ENCODE data around the gene MED12L.

MED12L gene

GRCh38 chr3:151423091-151423490, 337.6 kb downstream of the MED12L start:
- in situ Hi-C loops (cut with MboI; ENCODE audit: low sequenced_read_pairs, unreplicated experiment): no loop called here
- TF ChIP-seq, protein P1, sequence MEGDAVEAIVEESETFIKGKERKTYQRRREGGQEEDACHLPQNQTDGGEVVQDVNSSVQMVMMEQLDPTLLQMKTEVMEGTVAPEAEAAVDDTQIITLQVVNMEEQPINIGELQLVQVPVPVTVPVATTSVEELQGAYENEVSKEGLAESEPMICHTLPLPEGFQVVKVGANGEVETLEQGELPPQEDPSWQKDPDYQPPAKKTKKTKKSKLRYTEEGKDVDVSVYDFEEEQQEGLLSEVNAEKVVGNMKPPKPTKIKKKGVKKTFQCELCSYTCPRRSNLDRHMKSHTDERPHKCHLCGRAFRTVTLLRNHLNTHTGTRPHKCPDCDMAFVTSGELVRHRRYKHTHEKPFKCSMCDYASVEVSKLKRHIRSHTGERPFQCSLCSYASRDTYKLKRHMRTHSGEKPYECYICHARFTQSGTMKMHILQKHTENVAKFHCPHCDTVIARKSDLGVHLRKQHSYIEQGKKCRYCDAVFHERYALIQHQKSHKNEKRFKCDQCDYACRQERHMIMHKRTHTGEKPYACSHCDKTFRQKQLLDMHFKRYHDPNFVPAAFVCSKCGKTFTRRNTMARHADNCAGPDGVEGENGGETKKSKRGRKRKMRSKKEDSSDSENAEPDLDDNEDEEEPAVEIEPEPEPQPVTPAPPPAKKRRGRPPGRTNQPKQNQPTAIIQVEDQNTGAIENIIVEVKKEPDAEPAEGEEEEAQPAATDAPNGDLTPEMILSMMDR (IDR thresholded peaks at IDR 0.05; ENCODE audit: borderline replicate concordance, control extremely low read depth, extremely low read depth, insufficient read depth, missing control alignments): no peak
- no peak for DNase-seq (ENCODE audit: low spot score)

DNA sequence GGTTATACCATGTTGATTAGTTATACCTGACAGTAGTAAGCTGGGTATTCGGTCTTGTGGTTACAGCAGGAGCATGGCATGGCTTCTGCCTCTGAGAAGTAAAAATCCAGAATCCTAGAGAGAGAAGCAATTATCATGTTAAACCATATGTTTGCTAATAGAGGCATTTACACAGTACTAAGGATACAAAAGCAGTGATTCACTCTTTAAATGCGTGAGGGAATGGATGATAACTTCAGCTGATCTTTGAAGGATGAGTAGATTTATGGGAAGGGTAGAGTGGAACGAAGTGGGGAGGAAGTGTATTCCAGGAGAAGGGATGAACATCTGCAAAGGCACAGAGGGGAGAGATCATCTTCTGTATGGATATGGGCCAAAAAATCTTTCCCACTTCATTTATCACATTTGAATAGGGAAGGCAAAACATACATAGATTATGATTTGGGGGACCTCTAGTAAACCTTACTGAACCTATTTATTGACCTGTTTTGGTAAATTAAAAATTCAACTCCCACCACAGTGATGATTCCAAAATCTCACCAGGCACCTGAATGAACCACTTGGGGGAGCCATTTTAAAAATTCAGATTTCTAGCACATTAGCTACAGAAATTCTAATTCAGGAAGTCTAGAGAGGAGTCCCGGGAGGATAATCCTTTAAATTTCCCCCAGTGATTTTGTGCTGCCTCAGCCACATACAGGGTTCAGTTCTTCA, 340.3 kb downstream of the MED12L start:
- DNase-seq (ENCODE audit: low spot score): peak; percentile 25
- TF ChIP-seq, protein P1 (IDR thresholded peaks at IDR 0.05; ENCODE audit: borderline replicate concordance, control extremely low read depth, extremely low read depth, insufficient read depth, missing control alignments): no peak
- in situ Hi-C loops (cut with MboI; ENCODE audit: low sequenced_read_pairs, unreplicated experiment): loop anchor here (25.0 kb wide), 1 partner anchor 1037 kb away; no protein-coding TSS in a partner anchor

DNA sequence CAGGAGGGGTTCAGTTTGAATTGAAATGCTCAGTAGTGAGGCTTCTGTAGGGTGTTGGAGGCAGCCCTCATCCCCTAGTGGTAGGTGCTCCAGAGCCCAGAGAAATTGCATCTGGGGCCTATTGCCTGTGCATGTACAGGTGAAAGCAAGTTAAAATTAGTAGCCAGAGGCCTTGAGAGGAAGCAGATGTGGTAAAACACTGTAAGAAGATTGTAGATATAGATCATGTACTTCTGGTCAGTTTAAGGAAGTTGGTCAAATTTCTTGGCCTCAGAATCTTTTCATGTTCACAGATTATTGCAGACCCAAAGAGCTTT, 340.8 kb downstream of the MED12L start:
- DNase-seq (ENCODE audit: low spot score): peak; percentile 45
- in situ Hi-C loops (cut with MboI; ENCODE audit: low sequenced_read_pairs, unreplicated experiment): loop anchor here (25.0 kb wide), 1 partner anchor 1036 kb away; no protein-coding TSS in a partner anchor
- TF ChIP-seq, protein P1 (IDR thresholded peaks at IDR 0.05; ENCODE audit: borderline replicate concordance, control extremely low read depth, extremely low read depth, insufficient read depth, missing control alignments): no peak

- TF ChIP-seq, protein P1 (IDR thresholded peaks at IDR 0.05; ENCODE audit: borderline replicate concordance, control extremely low read depth, extremely low read depth, insufficient read depth, missing control alignments): no peak
- no peak for DNase-seq (ENCODE audit: low spot score)
- in situ Hi-C loops (cut with MboI; ENCODE audit: low sequenced_read_pairs, unreplicated experiment): loop anchor here (25.0 kb wide), 1 partner anchor 1034 kb away; no protein-coding TSS in a partner anchor
These were observed 342.9 kb downstream of the MED12L start for GRCh38 chr3:151428386-151428785.

DNA sequence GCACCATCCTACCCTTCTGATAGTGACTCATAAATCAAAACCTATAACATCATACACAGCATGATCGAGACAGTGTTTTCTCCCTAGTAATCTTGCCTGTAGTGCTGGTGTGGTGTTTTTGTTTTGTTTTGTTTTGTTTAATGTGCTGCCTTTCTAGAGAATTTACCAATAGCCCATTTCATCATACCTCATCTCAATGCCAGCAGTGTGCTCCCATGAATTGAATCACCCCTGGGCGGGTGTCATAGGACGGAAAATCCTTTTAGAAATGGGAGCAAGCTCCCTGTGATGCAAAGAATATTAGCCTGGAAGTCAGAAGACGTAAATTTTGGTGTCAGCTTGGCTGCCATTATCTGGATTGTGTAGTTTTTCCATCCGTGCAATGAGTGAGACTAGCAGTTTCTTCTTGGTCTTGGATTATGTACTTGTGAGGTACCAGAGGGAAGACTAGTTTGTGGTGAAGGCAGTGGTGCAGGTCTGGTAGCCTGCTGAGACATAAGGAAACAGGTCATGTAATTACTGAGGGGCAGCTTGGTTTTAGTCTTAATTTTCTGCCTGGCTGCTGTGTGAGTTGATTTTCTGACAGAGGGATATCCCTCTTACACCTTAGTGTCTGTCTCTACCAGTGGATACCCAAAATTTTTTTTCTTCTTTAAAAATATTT, 345.5 kb downstream of the MED12L start:
- DNase-seq (ENCODE audit: low spot score): no peak
- in situ Hi-C loops (cut with MboI; ENCODE audit: low sequenced_read_pairs, unreplicated experiment): loop anchor here (25.0 kb wide), 1 partner anchor 1031 kb away; no protein-coding TSS in a partner anchor
- TF ChIP-seq, protein P1 (IDR thresholded peaks at IDR 0.05; ENCODE audit: borderline replicate concordance, control extremely low read depth, extremely low read depth, insufficient read depth, missing control alignments): no peak

DNA sequence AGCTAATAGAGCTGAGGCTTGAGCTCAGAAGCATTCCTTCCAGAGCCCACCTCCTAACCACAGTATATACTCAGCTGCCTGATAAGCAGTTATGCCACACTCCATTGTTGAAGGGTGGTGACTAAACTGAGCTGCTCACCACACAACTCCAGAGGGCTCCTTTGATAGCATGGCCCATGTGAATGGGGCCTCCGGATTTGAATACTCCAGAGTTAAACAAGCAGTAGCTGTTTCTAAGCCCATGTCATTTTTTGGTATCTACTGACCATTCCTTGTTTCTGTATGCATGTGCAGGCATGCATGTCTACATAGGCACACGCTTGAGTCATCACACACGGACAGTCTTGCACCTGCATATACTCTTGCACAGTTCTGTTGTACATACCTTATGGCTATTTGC, 346.5 kb downstream of the MED12L start:
- in situ Hi-C loops (cut with MboI; ENCODE audit: low sequenced_read_pairs, unreplicated experiment): loop anchor here (25.0 kb wide), 1 partner anchor 1030 kb away; no protein-coding TSS in a partner anchor
- DNase-seq (ENCODE audit: low spot score): no peak
- TF ChIP-seq, protein P1 (IDR thresholded peaks at IDR 0.05; ENCODE audit: borderline replicate concordance, control extremely low read depth, extremely low read depth, insufficient read depth, missing control alignments): no peak
